HG03060 (cell line): ENCODE measurements around the gene SLC44A3.

Source experiments
- ATAC-seq: cut with Tn5 transposase; IDR thresholded peaks from one replicate; pipeline ENCODE4 v1.9.1; 2021; ENCODE audit warnings: low read depth, moderate number of reproducible peaks; ENCODE audit not compliant: unreplicated experiment

The SLC44A3 gene

GRCh38 chr1:94819945-94820746 is at the start of gene SLC44A3:
SLC44A3 (plus strand) TSS chr1:94820357; CDS start chr1:94820452, 95 bp downstream.
- ATAC-seq: no peak

GRCh38 chr1:94772230-94772641 is 47.9 kb upstream of the SLC44A3 start:
- no peak for ATAC-seq

- no peak for ATAC-seq
Observed at GRCh38 chr1:94772845-94773244, 47.3 kb upstream of the SLC44A3 start.

- no peak for ATAC-seq
Observed at GRCh38 chr1:94773296-94773809, 46.8 kb upstream of the SLC44A3 start.

- no peak for ATAC-seq
Observed at GRCh38 chr1:94773931-94774422, 46.2 kb upstream of the SLC44A3 start.

GRCh38 chr1:94776474-94776873 is 43.7 kb upstream of the SLC44A3 start:
- no peak for ATAC-seq

- ATAC-seq: no peak
Observed at GRCh38 chr1:94777281-94777680, 42.9 kb upstream of the SLC44A3 start.

- no peak for ATAC-seq
Observed at GRCh38 chr1:94778808-94779207, 41.3 kb upstream of the SLC44A3 start.

GRCh38 chr1:94783342-94784189 is 36.6 kb upstream of the SLC44A3 start:
- no peak for ATAC-seq

- no peak for ATAC-seq
Observed at GRCh38 chr1:94784190-94784515, 36.0 kb upstream of the SLC44A3 start.

GRCh38 chr1:94787691-94788090 is 32.5 kb upstream of the SLC44A3 start:
- no peak for ATAC-seq

GRCh38 chr1:94790246-94790645 is 29.9 kb upstream of the SLC44A3 start:
- no peak for ATAC-seq

- no peak for ATAC-seq
Observed at GRCh38 chr1:94790670-94791069, 29.5 kb upstream of the SLC44A3 start.

GRCh38 chr1:94792473-94793295 is 27.5 kb upstream of the SLC44A3 start:
- ATAC-seq: peak; percentile 95

- no peak for ATAC-seq
Observed at GRCh38 chr1:94793296-94793656, 26.9 kb upstream of the SLC44A3 start.

GRCh38 chr1:94795434-94795833 is 24.7 kb upstream of the SLC44A3 start:
- ATAC-seq: no peak

- ATAC-seq: no peak
Observed at GRCh38 chr1:94796266-94796665, 23.9 kb upstream of the SLC44A3 start.

GRCh38 chr1:94797291-94797690 is 22.9 kb upstream of the SLC44A3 start:
- ATAC-seq: no peak

GRCh38 chr1:94798054-94798453 is 22.1 kb upstream of the SLC44A3 start:
- ATAC-seq: no peak

GRCh38 chr1:94798462-94798861 is 21.7 kb upstream of the SLC44A3 start:
- no peak for ATAC-seq

GRCh38 chr1:94799206-94799605 is 21.0 kb upstream of the SLC44A3 start:
- ATAC-seq: no peak
